Stomach (tissue), 9 donors: ENCODE results near the gene TNFAIP6. TPM values are rescaled to one million over a fixed set of nuclear protein-coding genes. Genes with fewer than 3 reads are reported as not detected.

Experiments used
- DNase-seq, 2 donors: peaks; one replicate each; pipeline versions ENCODE4 v3.0.0 to v3.0.0-alpha.2; 2013 to 2019
- H3K27ac ChIP-seq, 5 donors: fragments of 200-600 bp in 4 of 5; sonication (generic) in 4 of 5; one replicate each; pipeline ENCODE4 v1.5.1; 2013 to 2019; ENCODE audit warnings: mild to moderate bottlenecking in 1 of 5, moderate library complexity in 1 of 5
- H3K27me3 ChIP-seq, 3 donors: fragments of 200-600 bp; sonication (generic); one replicate each; pipeline ENCODE4 v1.5.1; 2017 to 2019; ENCODE audit warnings: mixed run types in 1 of 3
- H3K36me3 ChIP-seq, 4 donors: fragments of 200-600 bp; sonication (generic); 1 replicate in 3 of 4; 2 replicates in 1 of 4; pipeline ENCODE4 v1.5.1; 2016 to 2019
- H3K4me1 ChIP-seq, 4 donors: fragments of 200-600 bp; sonication (generic); one replicate each; pipeline ENCODE4 v1.5.1; 2016 to 2019
- H3K4me3 ChIP-seq, 4 donors: fragments of 200-600 bp; sonication (generic) in 3 of 4; one replicate each; pipeline ENCODE4 v1.5.1; 2016 to 2019; ENCODE audit warnings: mild to moderate bottlenecking in 1 of 4
- H3K9me3 ChIP-seq, 4 donors: fragments of 200-600 bp; sonication (generic); one replicate each; pipeline ENCODE4 v1.5.1; 2016 to 2019
- EP300 ChIP-seq: sonication (generic); formaldehyde crosslinking; IDR thresholded peaks from one replicate; pipeline ENCODE4 v1.6.1; 2017; ENCODE audit warnings: antibody characterized with exemption
- POLR2A ChIP-seq, 4 donors: fragments of 450-650 bp; IDR thresholded peaks; one replicate each; pipeline ENCODE4 v1.6.1; 2016; ENCODE audit warnings: antibody characterized with exemption in 4 of 4, control low read depth in 2 of 4, mild to moderate bottlenecking in 1 of 4, moderate library complexity in 1 of 4
- POLR2AphosphoS5 ChIP-seq, 3 donors: sonication (generic); formaldehyde crosslinking; IDR thresholded peaks; one replicate each; pipeline ENCODE4 v1.6.1; 2016; ENCODE audit warnings: antibody characterized with exemption in 3 of 3
- WGBS, 5 donors: extraction: QIAGEN DNeasy Blood & Tissue Kit in 3 of 5; methylation state at CpG; one replicate each; pipeline versions ENCODE4 v1.1.5 to v1.1.7; 2013 to 2018; 5-methylcytosine and 5-hydroxymethylcytosine counted together
- intact Hi-C: fragments of 100-400 bp; cut with DNase I; formaldehyde crosslinking; loops from one replicate; pipeline ENCODE4 v1.15.1; 2023; ENCODE audit warnings: low total_unique reads
- polyA plus RNA-seq, 3 donors: library from polyadenylated mRNA; stranded (reverse); fragments of 200-250 nt; gene quantifications; one replicate each; pipeline ENCODE4 v1.2.3, GENCODE V29; 2013
- total RNA-seq, 5 donors: library from RNA; depleted of rRNA; stranded (reverse); fragments of >200 nt; gene quantifications; one replicate each; pipeline versions ENCODE4 v1.1.0 to v1.2.3, GENCODE V29; 2014 to 2016
- TF ChIP-seq, protein P1 (sequence below), 7 experiments: fragments of 450-650 bp in 4 of 7; fragments of 200-600 bp in 3 of 7; sonication (generic) in 3 of 7; IDR thresholded peaks; one replicate each; pipeline ENCODE4 v1.5.1; 2016 to 2019; ENCODE audit warnings: antibody characterized with exemption in 7 of 7, control low read depth in 2 of 7, mild to moderate bottlenecking in 1 of 7
- donor health status: healthy with polysubstance abuse.
- donor health status: Bipolar disorder and iron deficiency.
- donor health status: healthy.

Gene TNFAIP6
- total and polyA plus RNA-seq, 8 donors = 0.73 to 10.5 (median 5.1) TPM; not detected in 2

- no peak overlapping the region for H3K27ac ChIP-seq
- H3K36me3 ChIP-seq = no peaks in the 10 kb centered on the region
- H3K4me1 ChIP-seq = no peaks in the 10 kb centered on the region
- intact Hi-C loops = no loop called here
- peaks cover 0 to 10% (median 0%) of the 10 kb centered on the region in 4 donors for H3K9me3 ChIP-seq
- no peak for DNase-seq
- no peaks in the 10 kb centered on the region for H3K27me3 ChIP-seq
- TF ChIP-seq, protein P1, sequence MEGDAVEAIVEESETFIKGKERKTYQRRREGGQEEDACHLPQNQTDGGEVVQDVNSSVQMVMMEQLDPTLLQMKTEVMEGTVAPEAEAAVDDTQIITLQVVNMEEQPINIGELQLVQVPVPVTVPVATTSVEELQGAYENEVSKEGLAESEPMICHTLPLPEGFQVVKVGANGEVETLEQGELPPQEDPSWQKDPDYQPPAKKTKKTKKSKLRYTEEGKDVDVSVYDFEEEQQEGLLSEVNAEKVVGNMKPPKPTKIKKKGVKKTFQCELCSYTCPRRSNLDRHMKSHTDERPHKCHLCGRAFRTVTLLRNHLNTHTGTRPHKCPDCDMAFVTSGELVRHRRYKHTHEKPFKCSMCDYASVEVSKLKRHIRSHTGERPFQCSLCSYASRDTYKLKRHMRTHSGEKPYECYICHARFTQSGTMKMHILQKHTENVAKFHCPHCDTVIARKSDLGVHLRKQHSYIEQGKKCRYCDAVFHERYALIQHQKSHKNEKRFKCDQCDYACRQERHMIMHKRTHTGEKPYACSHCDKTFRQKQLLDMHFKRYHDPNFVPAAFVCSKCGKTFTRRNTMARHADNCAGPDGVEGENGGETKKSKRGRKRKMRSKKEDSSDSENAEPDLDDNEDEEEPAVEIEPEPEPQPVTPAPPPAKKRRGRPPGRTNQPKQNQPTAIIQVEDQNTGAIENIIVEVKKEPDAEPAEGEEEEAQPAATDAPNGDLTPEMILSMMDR (IDR thresholded peaks at IDR 0.05) = no peak
- no peak for TF ChIP-seq POLR2A (IDR thresholded peaks at IDR 0.05)
- TF ChIP-seq EP300 = no peak
- TF ChIP-seq POLR2AphosphoS5 (IDR thresholded peaks at IDR 0.05) = no peak
- no peak overlapping the region for H3K4me3 ChIP-seq
These were observed 10.1 kb upstream of the TNFAIP6 start for GRCh38 chr2:151347294-151347693.

DNA sequence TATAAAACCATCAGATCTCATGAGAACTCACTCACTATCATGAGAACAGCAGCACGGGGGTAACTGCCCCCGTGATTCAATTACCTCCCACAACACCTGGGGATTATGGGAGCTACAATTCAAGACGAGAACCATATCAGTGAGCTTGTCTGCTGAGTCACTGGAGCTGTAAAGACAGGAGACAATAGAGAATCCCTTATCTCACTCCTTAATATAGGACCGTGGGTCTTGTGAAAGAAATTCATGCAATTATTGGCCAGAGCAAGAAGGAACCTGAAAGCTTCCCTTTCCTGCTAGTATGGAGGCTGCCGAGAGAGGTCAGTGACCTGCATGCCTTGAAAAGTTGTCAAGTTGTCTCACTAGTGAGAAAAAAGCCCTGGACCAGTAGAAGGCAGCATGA lies 9.5 kb upstream of the TNFAIP6 start:
- WGBS, 5 donors = 50 to 69% (median 57%) methylated on average over 5 of the region's 5 CpGs
- no peak for DNase-seq
- no peaks in the 10 kb centered on the region for H3K36me3 ChIP-seq
- H3K27ac ChIP-seq = no peak overlapping the region
- H3K9me3 ChIP-seq = peaks cover 0 to 10% (median 0%) of the 10 kb centered on the region in 4 donors
- TF ChIP-seq EP300 = no peak
- TF ChIP-seq POLR2A (IDR thresholded peaks at IDR 0.05) = no peak
- TF ChIP-seq POLR2AphosphoS5 (IDR thresholded peaks at IDR 0.05) = no peak
- TF ChIP-seq, protein P1 (IDR thresholded peaks at IDR 0.05) = no peak
- intact Hi-C loops = no loop called here
- no peaks in the 10 kb centered on the region for H3K4me1 ChIP-seq
- H3K27me3 ChIP-seq = no peaks in the 10 kb centered on the region
- H3K4me3 ChIP-seq = no peak overlapping the region

- Histone ChIP-seq H3K27me3 (no peaks in the 10 kb centered on the region), H3K4me3 (no peak overlapping the region), H3K36me3 (no peaks in the 10 kb centered on the region), H3K9me3 (no peaks in the 10 kb centered on the region), H3K4me1 (no peaks in the 10 kb centered on the region), H3K27ac (no peak overlapping the region)
- no peak for DNase-seq
- intact Hi-C loops = no loop called here
- TF ChIP-seq, protein P1 (IDR thresholded peaks at IDR 0.05) = no peak
- TF ChIP-seq POLR2A (IDR thresholded peaks at IDR 0.05) = no peak
- no peak for TF ChIP-seq POLR2AphosphoS5 (IDR thresholded peaks at IDR 0.05)
- no peak for TF ChIP-seq EP300
- 78 to 85% (median 80%) methylated on average over 4 of the region's 4 CpGs for WGBS, 5 donors
These were observed 6.7 kb upstream of the TNFAIP6 start for GRCh38 chr2:151350579-151351195.

- WGBS, 5 donors = 32 to 62% (median 42%) methylated on average over 2 of the region's 2 CpGs
- Histone ChIP-seq H3K4me1 (peaks cover 0 to 3% (median 0%) of the 10 kb centered on the region in 4 donors), H3K27ac (no peak overlapping the region), H3K4me3 (no peak overlapping the region), H3K27me3 (no peaks in the 10 kb centered on the region), H3K9me3 (no peaks in the 10 kb centered on the region), H3K36me3 (no peaks in the 10 kb centered on the region)
- intact Hi-C loops = no loop called here
- DNase-seq = no peak
- TF ChIP-seq EP300 = no peak
- TF ChIP-seq, protein P1 (IDR thresholded peaks at IDR 0.05) = no peak
- TF ChIP-seq POLR2A (IDR thresholded peaks at IDR 0.05) = no peak
- TF ChIP-seq POLR2AphosphoS5 (IDR thresholded peaks at IDR 0.05) = no peak
These were observed 3.4 kb upstream of the TNFAIP6 start for GRCh38 chr2:151353995-151354394.
